IPS-15b (cell line): Measurements from ENCODE around the gene JAKMIP1.

Source experiments
- H3K27me3 ChIP-seq: one replicate; pipeline ENCODE4 v1.6.1; 2013; ENCODE audit warnings: low read length; ENCODE audit not compliant: control insufficient read depth, insufficient read depth
- H3K36me3 ChIP-seq: one replicate; pipeline ENCODE4 v1.6.1; 2013; ENCODE audit warnings: low read length; ENCODE audit not compliant: control insufficient read depth, insufficient read depth
- H3K4me1 ChIP-seq: one replicate; pipeline ENCODE4 v1.6.1; 2013; ENCODE audit warnings: mild to moderate bottlenecking, low read length; ENCODE audit not compliant: control insufficient read depth, insufficient read depth
- H3K4me3 ChIP-seq: one replicate; pipeline ENCODE4 v1.5.1; 2013; ENCODE audit warnings: low read depth, low read length
- H3K9ac ChIP-seq: one replicate; pipeline ENCODE4 v1.6.1; 2013; ENCODE audit warnings: low read depth, mild to moderate bottlenecking, low read length
- H3K9me3 ChIP-seq: one replicate; pipeline ENCODE4 v1.6.1; 2013; ENCODE audit warnings: mild to moderate bottlenecking, low read length; ENCODE audit not compliant: control insufficient read depth, insufficient read depth

Gene JAKMIP1

DNA sequence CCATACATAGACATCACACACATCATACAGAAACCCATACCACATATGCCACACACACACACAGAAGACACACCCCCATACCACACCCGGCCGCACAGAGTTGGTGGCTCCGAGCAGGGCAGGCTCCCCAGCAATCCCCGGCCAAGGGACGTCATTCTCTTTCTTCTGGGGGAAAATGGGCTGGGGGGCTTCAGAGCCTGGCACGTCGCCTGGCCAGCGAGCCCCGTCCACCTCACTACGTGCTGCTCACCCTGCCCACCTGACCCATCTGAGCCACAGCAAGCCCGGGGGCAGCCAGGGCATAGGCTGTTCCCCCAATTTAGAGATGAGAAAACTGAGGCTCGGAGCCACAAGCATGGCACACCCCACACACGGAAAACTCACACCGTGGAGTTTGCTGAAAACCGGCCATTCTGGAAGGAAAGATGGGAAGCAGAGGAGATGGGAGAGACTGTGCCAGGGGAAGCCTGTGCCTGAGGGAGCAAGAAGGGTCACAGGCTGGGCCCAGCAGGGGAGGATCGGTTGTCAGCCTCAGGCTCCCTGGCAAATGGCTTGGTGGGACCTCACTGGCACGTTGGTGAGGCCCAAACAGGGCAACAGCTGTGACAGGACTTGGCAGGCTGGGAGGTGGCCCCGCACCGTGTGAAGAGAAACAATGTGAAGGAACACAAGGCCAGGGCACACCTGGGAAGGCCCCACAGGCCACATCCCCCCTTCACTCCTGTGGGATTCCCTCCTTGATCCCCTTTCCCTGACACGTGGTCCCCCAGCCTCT, 73.2 kb downstream of the JAKMIP1 start:
- no peak overlapping the region for H3K9ac ChIP-seq
- no peaks in the 10 kb centered on the region for H3K4me1 ChIP-seq
- H3K27me3 ChIP-seq = no peaks in the 10 kb centered on the region
- no peaks in the 10 kb centered on the region for H3K9me3 ChIP-seq
- no peak overlapping the region for H3K4me3 ChIP-seq
- no peaks in the 10 kb centered on the region for H3K36me3 ChIP-seq

DNA sequence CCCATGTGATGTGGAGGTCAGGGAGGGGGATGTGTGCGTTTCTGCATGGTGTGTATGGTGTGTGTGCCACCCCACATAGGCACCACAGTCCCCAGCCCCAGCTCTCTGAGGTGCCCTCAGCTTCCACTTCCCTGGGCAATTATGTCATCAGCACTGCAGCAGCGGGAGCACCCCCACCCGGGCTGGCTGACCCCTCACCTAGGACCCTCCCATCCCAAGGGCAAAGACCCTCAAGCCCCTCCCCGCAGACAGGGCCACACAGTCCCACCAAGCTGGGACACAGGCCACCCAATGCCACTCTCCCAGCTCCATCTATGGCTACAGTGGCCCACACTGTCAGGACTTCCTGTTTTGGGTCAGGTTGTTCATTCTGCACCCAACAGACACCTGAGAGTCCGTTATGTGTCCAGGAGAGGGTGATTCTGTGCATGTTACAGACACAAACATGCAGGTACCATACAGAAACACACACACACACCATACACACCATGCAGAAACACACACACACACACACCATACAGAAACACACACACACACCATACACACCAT, 75.2 kb downstream of the JAKMIP1 start:
- Histone ChIP-seq H3K4me1 (no peaks in the 10 kb centered on the region), H3K4me3 (no peak overlapping the region), H3K9ac (no peak overlapping the region), H3K9me3 (no peaks in the 10 kb centered on the region), H3K36me3 (no peaks in the 10 kb centered on the region), H3K27me3 (no peaks in the 10 kb centered on the region)

DNA sequence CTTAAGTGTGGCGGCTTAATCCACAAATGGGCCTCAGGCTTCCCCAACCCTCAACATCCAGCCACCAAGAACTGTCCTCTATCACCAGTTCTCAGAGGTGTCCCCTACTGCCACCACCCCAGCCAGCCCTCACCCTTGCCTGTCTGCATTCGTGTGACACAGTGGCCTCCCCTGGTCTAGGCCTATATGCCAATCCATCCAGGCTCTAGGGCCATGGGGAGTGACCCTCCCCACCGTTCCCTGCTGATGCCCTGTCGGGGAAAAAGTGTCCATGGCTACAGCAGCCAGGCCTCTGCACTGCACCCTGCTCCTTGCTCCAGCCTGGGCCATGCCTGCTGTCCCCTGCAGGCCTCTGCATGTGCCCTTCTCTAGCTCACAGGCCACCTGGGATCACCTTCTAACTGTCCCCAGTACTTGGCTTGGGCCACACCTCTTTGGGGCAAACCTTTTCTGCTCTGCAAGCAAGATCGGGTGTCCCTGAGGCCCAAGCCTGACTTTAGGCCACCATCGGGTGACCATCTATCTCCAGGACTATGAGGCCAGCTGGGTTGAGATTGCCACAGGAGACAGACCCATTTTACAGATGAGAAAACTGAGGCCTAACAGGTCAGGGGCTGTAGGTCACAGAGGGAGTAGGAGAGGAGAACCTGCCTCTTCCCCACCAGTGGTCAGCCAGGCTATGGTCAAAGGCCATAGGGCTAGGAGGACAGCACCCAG, 75.8 kb downstream of the JAKMIP1 start:
- Histone ChIP-seq H3K4me1 (no peaks in the 10 kb centered on the region), H3K9ac (no peak overlapping the region), H3K36me3 (no peaks in the 10 kb centered on the region), H3K4me3 (no peak overlapping the region), H3K27me3 (no peaks in the 10 kb centered on the region), H3K9me3 (no peaks in the 10 kb centered on the region)

DNA sequence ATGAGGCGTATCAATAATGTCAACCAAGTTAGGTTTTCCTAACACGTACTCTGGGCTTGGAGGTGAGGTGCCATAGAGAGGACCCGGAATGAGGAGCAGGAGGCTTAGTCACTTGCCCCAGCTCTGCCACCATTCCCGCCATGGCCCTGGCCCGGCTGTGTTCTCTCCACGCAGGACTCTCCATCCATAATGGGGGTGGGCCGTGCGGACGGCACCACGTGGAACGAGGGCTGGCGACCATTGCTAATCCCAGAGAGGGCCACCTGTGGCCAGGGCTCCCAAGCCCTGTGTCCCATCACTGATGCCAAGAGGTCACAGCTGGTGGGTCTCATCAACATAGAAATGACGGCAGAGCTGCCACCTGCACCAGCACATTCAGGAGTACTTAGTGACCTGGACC, 76.4 kb downstream of the JAKMIP1 start:
- no peaks in the 10 kb centered on the region for H3K36me3 ChIP-seq
- no peaks in the 10 kb centered on the region for H3K9me3 ChIP-seq
- no peak overlapping the region for H3K9ac ChIP-seq
- H3K4me3 ChIP-seq = no peak overlapping the region
- no peaks in the 10 kb centered on the region for H3K4me1 ChIP-seq
- no peaks in the 10 kb centered on the region for H3K27me3 ChIP-seq

DNA sequence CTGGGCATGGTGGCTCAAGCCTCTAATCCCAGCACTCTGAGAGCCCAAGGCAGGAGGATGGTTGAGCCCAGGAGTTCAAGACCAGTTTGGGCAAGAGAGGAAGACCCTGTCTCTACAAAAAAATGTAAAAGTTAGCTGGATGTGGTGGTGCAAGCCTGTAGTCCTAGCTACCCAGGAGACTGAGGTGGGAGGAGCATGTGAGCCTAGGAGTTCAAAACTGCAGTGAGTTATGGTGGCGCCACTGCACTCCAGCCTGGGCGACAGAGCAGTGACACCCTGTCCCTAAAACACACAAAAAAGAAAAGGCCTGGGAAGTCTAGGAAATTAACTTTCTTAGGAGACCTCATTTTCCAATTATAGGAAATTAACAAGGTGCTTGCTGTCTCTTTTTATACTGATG, 76.8 kb downstream of the JAKMIP1 start:
- no peaks in the 10 kb centered on the region for H3K9me3 ChIP-seq

DNA sequence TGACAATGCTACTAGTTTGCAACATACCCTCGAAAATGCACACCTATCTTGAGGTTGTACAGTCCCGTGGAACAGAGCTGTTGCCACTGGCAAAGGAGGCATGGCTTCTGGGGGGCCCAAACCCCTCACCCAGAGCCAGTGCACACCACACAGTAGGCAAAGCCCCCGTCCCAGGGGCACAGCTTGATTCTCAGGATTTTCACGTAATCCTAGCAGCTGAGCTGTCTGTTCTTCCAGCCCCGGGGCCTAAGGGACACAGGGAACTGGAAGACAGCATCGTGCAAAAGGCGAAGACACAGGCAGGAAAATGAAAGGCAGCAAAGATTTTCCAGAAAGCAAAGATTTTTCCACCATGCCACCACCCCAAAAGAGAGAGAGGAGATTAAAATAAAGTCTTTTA, 77.2 kb downstream of the JAKMIP1 start:
- H3K9ac ChIP-seq = no peak overlapping the region
- H3K36me3 ChIP-seq = no peaks in the 10 kb centered on the region
- H3K9me3 ChIP-seq = no peaks in the 10 kb centered on the region
- no peaks in the 10 kb centered on the region for H3K27me3 ChIP-seq
- no peak overlapping the region for H3K4me3 ChIP-seq
- no peaks in the 10 kb centered on the region for H3K4me1 ChIP-seq

More for the DNA sequence above, 76.8 kb downstream of the JAKMIP1 start:
- H3K36me3 ChIP-seq = no peaks in the 10 kb centered on the region
- H3K4me3 ChIP-seq = no peak overlapping the region
- H3K27me3 ChIP-seq = no peaks in the 10 kb centered on the region
- no peak overlapping the region for H3K9ac ChIP-seq
- H3K4me1 ChIP-seq = no peaks in the 10 kb centered on the region

DNA sequence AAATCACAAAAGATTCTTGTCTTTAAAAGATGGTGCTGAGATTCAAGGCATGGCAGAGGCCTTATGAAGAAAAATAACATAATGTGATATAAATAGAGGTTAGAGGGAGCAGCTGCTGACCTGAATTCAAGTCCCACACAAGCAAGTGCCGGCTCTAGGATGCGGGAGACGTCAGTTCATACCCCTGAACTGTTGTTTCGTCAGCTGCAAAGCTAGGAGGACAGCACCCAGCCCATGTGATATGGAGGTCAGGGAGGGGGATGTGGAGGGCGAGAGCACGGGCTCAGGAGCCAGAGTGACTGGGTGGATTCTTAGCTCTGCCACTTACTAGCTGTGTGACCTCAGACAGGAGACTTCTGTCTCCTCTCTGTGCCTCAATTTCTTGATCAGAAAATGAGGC, 77.9 kb downstream of the JAKMIP1 start:
- Histone ChIP-seq H3K9me3 (no peaks in the 10 kb centered on the region), H3K27me3 (no peaks in the 10 kb centered on the region), H3K4me1 (no peaks in the 10 kb centered on the region), H3K4me3 (no peak overlapping the region), H3K36me3 (no peaks in the 10 kb centered on the region), H3K9ac (no peak overlapping the region)

DNA sequence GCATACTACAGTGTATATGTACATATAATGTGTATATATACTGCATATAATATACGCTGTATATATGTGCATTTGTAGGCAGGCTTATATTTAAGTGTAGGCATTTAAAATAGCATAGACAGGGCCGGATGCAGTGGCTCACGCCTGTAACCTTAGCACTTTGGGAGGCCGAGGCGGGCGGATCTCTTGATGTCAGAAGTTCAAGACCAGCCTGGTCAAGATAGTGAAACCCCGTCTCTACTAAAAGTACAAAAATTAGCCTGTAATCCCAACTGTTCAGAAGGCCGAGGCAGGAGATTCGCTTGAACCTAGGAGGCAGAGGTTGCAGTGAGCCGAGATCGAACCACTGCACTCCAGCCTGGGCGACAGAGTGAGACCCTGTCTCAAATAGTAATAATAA, 78.4 kb downstream of the JAKMIP1 start:
- H3K27me3 ChIP-seq = no peaks in the 10 kb centered on the region
- H3K4me1 ChIP-seq = peaks cover 1% of the 10 kb centered on the region
- H3K9me3 ChIP-seq = no peaks in the 10 kb centered on the region
- H3K36me3 ChIP-seq = no peaks in the 10 kb centered on the region
- H3K9ac ChIP-seq = no peak overlapping the region
- no peak overlapping the region for H3K4me3 ChIP-seq

DNA sequence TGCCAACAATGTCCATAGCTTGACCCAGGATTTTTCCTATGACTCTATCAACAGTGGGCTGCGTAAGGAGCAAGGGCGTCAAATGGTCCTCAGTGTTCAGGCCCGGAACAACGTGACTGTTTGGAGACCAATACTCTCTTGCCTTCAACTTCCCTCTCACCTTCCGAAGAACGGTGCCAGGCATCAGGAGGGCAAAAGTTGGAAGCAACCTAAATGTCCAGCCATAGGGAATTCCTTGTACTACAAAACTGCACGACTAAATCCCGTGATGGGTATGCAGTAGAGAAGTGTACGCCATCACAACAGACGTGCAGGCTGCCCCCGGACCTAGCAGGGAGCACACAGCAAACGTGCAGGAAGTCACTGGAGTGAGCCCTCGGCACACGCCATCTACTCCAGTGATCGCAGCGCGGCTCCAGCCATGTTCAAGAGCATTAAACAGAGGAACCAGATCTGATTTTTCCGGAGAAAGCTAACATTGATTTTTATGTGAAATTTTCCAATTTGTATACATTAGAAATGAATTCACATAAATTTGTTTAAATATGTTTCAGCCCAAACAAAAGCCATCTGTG, 79.0 kb downstream of the JAKMIP1 start:
- Histone ChIP-seq H3K9me3 (no peaks in the 10 kb centered on the region), H3K9ac (no peak overlapping the region), H3K27me3 (no peaks in the 10 kb centered on the region), H3K36me3 (no peaks in the 10 kb centered on the region), H3K4me3 (no peak overlapping the region), H3K4me1 (peaks cover 7% of the 10 kb centered on the region)

DNA sequence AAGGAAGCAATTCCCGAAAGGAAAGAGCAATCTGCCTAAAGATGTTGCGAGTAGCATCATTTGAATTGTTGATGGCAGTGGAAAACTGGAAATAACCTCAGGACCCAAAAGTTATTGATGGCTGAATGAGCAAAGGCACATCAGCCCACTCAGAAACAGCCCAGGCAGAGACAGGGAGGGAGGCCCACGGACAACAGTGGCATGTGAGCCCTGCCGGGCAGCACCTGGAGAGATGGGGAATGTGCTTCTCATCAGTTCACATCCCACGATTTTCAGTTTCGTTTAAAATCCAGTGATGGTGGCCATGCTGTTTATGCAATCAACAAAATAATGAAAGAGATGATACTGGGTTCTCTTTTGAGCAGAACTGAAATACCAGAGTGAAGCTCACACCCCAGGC, 80.0 kb downstream of the JAKMIP1 start:
- no peak overlapping the region for H3K9ac ChIP-seq
- H3K4me1 ChIP-seq = peaks cover 7% of the 10 kb centered on the region
- H3K4me3 ChIP-seq = no peak overlapping the region
- no peaks in the 10 kb centered on the region for H3K9me3 ChIP-seq
- no peaks in the 10 kb centered on the region for H3K27me3 ChIP-seq
- no peaks in the 10 kb centered on the region for H3K36me3 ChIP-seq

DNA sequence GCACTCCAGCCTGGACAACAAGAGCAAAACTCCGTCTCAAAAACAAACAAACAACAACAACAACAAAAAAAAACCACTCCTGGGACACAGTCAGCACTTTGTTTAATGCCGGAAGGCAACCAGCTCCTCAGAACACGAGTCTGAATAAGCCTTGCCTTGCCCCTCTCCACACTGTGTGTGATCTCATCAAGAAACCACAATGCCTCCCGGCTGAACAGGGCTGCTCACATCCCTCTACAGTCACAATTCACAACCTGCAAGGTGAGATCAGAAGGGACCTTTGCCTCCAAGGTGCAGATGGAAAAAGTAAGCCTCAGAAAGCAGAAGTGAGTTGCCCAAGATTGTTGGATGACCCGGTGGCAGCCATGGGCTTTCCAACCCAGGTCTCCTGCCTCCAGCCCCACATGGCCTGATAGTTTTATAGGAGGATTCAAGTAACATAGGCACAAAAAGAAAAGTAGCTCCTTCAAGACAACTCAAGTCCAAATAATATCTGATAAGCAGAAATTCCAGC, 80.8 kb downstream of the JAKMIP1 start:
- no peaks in the 10 kb centered on the region for H3K36me3 ChIP-seq
- H3K9me3 ChIP-seq = no peaks in the 10 kb centered on the region
- H3K4me3 ChIP-seq = no peak overlapping the region
- peaks cover 7% of the 10 kb centered on the region for H3K4me1 ChIP-seq
- H3K27me3 ChIP-seq = no peaks in the 10 kb centered on the region
- no peak overlapping the region for H3K9ac ChIP-seq
